SK-N-SH treated with all-trans-retinoic acid at 6 μM for 48 hours (cell line): ENCODE data around the gene NLGN4X.

Experiments
- ATAC-seq: fragments of 200-7000 bp; cut with Tn5 transposase; 3 replicates; pipeline ENCODE4 v1.9.1; 2020; ENCODE audit warnings: mild to moderate bottlenecking, moderate library complexity
- ARNTL ChIP-seq: fragments of 450-650 bp; formaldehyde crosslinking; IDR thresholded peaks from 2 replicates; pipeline ENCODE4 v1.5.0; 2020; ENCODE audit warnings: low read depth, mild to moderate bottlenecking, moderate library complexity, borderline replicate concordance
- BACH2 ChIP-seq: fragments of 250-450 bp; sonication (Bioruptor Pico); IDR thresholded peaks from 2 replicates; pipeline ENCODE4 v1.9.0; 2021; ENCODE audit warnings: mild to moderate bottlenecking, borderline replicate concordance
- ESRRG ChIP-seq: fragments of 250-450 bp; sonication (Bioruptor Pico); IDR thresholded peaks from 2 replicates; pipeline ENCODE4 v1.6.1; 2021; ENCODE audit warnings: mild to moderate bottlenecking
- GLIS3 ChIP-seq: fragments of 250-450 bp; sonication (Bioruptor Pico); IDR thresholded peaks from 2 replicates; pipeline ENCODE4 v1.5.0; 2020; ENCODE audit warnings: mild to moderate bottlenecking, moderate library complexity
- ISL1 ChIP-seq: fragments of 250-450 bp; sonication (Bioruptor Pico); IDR thresholded peaks from 2 replicates; pipeline ENCODE4 v2.1.2; 2022; ENCODE audit warnings: mild to moderate bottlenecking, moderate library complexity
- OSR1 ChIP-seq: fragments of 250-450 bp; sonication (Bioruptor Pico); IDR thresholded peaks from 2 replicates; pipeline ENCODE4 v1.8.0; 2022; ENCODE audit warnings: moderate library complexity, mild to moderate bottlenecking, inconsistent platforms
- PATZ1 ChIP-seq: fragments of 250-450 bp; sonication (Bioruptor Pico); IDR thresholded peaks from 2 replicates; pipeline ENCODE4 v1.8.0; 2020; ENCODE audit warnings: mild to moderate bottlenecking, moderate library complexity, borderline replicate concordance
- PPARA ChIP-seq: fragments of 250-450 bp; sonication (Bioruptor Pico); IDR thresholded peaks from 2 replicates; pipeline ENCODE4 v1.5.0; 2020; ENCODE audit warnings: mild to moderate bottlenecking, borderline replicate concordance
- RARB ChIP-seq: fragments of 250-450 bp; sonication (Bioruptor Pico); IDR thresholded peaks from 2 replicates; pipeline ENCODE4 v1.8.0; 2021; ENCODE audit warnings: mild to moderate bottlenecking, moderate library complexity
- SNAI2 ChIP-seq: fragments of 250-450 bp; sonication (Bioruptor Pico); IDR thresholded peaks from 2 replicates; pipeline ENCODE4 v1.5.0; 2020; ENCODE audit warnings: mild to moderate bottlenecking, moderate library complexity
- TCF4 ChIP-seq: fragments of 250-450 bp; sonication (Bioruptor Pico); IDR thresholded peaks from 2 replicates; pipeline ENCODE4 v1.8.0; 2021; ENCODE audit warnings: mild to moderate bottlenecking, moderate library complexity, borderline replicate concordance
- TSHZ2 ChIP-seq: fragments of 250-450 bp; sonication (Bioruptor Pico); IDR thresholded peaks from 2 replicates; pipeline ENCODE4 v1.5.0; 2020; ENCODE audit warnings: mild to moderate bottlenecking, moderate library complexity
- ZC3H10 ChIP-seq: fragments of 250-450 bp; sonication (Bioruptor Pico); IDR thresholded peaks from 2 replicates; pipeline ENCODE4 v1.5.1; 2021; ENCODE audit warnings: mild to moderate bottlenecking, moderate library complexity
- ZNF565 ChIP-seq: fragments of 450-650 bp; formaldehyde crosslinking; conservative IDR thresholded peaks from 2 replicates; pipeline ENCODE4 v1.5.0; 2020; ENCODE audit warnings: low read depth, mild to moderate bottlenecking, moderate library complexity
- ZNF70 ChIP-seq: fragments of 450-650 bp; formaldehyde crosslinking; IDR thresholded peaks from 2 replicates; pipeline ENCODE4 v1.5.0; 2020; ENCODE audit warnings: mild to moderate bottlenecking, moderate library complexity
- ZNF8 ChIP-seq: fragments of 450-650 bp; formaldehyde crosslinking; IDR thresholded peaks from 2 replicates; pipeline ENCODE4 v1.5.0; 2020; ENCODE audit warnings: mild to moderate bottlenecking, moderate library complexity
- TF ChIP-seq, protein P1 (sequence below): fragments of 250-450 bp; sonication (Bioruptor Pico); IDR thresholded peaks from 2 replicates; pipeline ENCODE4 v1.5.1; 2021; ENCODE audit warnings: mild to moderate bottlenecking, moderate library complexity
- TF ChIP-seq, protein P2 (sequence below): fragments of 250-450 bp; sonication (Bioruptor Pico); IDR thresholded peaks from 2 replicates; pipeline ENCODE4 v1.5.1; 2020; ENCODE audit warnings: low read depth, mild to moderate bottlenecking, moderate library complexity

The NLGN4X gene

GRCh38 chrX:5959286-5959685, 269.4 kb downstream of the NLGN4X start:
- no peak for TF ChIP-seq SNAI2
- no peak for TF ChIP-seq ZNF8 (CRISPR knock-in tag)
- no peak for TF ChIP-seq TCF4
- TF ChIP-seq ZNF565 (CRISPR knock-in tag): no peak
- TF ChIP-seq, protein P1, sequence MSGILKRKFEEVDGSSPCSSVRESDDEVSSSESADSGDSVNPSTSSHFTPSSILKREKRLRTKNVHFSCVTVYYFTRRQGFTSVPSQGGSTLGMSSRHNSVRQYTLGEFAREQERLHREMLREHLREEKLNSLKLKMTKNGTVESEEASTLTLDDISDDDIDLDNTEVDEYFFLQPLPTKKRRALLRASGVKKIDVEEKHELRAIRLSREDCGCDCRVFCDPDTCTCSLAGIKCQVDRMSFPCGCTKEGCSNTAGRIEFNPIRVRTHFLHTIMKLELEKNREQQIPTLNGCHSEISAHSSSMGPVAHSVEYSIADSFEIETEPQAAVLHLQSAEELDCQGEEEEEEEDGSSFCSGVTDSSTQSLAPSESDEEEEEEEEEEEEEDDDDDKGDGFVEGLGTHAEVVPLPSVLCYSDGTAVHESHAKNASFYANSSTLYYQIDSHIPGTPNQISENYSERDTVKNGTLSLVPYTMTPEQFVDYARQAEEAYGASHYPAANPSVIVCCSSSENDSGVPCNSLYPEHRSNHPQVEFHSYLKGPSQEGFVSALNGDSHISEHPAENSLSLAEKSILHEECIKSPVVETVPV (CRISPR knock-in tag): no peak
- no peak for TF ChIP-seq ARNTL (CRISPR knock-in tag)
- ATAC-seq: no peak

DNA sequence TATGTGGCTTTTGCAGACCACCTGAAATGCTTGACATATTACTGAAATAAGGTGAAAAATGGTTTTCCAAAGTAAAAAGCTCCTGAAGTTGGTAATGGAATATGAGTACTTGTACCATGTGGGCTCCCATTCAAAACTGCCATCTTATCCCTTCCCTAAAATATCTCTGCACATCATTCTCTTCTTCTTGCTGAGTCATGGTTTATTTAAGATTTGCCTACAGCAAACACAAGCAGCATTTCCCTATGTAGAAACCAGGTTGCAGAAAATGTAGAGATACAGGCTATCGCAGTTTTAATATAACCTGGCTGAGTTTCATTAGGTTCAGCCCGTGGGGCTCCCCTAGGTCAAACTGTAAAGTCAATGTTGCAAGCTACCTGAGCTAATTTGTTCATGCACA, 270.1 kb downstream of the NLGN4X start:
- TF ChIP-seq, protein P2, sequence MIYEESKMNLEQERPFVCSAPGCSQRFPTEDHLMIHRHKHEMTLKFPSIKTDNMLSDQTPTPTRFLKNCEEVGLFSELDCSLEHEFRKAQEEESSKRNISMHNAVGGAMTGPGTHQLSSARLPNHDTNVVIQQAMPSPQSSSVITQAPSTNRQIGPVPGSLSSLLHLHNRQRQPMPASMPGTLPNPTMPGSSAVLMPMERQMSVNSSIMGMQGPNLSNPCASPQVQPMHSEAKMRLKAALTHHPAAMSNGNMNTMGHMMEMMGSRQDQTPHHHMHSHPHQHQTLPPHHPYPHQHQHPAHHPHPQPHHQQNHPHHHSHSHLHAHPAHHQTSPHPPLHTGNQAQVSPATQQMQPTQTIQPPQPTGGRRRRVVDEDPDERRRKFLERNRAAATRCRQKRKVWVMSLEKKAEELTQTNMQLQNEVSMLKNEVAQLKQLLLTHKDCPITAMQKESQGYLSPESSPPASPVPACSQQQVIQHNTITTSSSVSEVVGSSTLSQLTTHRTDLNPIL (CRISPR knock-in tag): no peak
- TF ChIP-seq ZC3H10 (CRISPR knock-in tag) (no peak), PPARA (CRISPR knock-in tag) (no peak), SNAI2 (no peak)
- TF ChIP-seq, all 23 proteins: peak for 0
- no peak for ATAC-seq

DNA sequence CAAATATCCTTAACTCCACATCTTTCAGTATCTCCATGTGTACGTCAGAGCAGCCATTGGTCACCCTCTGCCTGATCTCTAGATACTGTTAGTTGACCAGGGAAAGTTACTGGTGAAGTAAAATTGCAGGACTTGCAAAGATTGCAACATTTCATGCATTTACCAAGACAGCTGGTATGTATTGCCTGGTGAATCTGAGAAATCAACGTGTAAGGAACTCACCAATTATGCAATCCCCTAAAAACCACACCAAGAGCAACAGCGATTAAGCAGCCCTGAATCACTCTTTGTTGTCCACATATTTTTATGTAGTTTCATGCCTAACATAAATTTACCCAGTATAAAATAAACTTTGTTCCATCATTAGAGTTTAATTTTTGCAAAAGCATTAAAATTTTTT, 271.2 kb downstream of the NLGN4X start:
- ATAC-seq: no peak
- no peak for TF ChIP-seq PATZ1
- TF ChIP-seq, protein P2 (CRISPR knock-in tag): no peak
- TF ChIP-seq, protein P1 (CRISPR knock-in tag): no peak
- no peak for TF ChIP-seq ARNTL (CRISPR knock-in tag)
- no peak for TF ChIP-seq RARB (CRISPR knock-in tag)
- no peak for TF ChIP-seq ESRRG
- no peak for TF ChIP-seq ISL1
- no peak for TF ChIP-seq TSHZ2
- TF ChIP-seq BACH2 (CRISPR knock-in tag): no peak
- no peak for TF ChIP-seq GLIS3
- TF ChIP-seq, all 23 proteins: peak for 0

DNA sequence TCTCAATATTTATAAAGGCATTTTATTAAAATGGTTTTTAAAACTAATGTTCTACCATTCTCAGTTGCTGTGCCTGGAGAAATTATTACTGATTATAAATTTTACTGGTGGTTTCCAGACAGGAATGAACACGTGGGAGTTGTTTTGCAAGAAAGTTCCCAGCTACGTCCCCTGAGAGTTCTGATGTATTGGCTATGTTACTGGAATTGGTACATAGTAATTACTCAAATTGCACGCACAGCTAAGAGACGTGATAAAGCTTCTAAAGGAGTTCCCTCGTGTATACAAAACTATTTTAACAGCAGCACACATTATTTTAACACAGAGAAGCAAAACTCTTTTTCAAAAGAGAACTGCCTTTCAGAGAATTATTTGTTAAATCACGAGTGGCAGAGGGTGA, 292.2 kb downstream of the NLGN4X start:
- ATAC-seq: no peak
- no peak for TF ChIP-seq ZNF70 (CRISPR knock-in tag)
- no peak for TF ChIP-seq PATZ1
- TF ChIP-seq ESRRG: no peak
- no peak for TF ChIP-seq GLIS3
- no peak for TF ChIP-seq ARNTL (CRISPR knock-in tag)
- TF ChIP-seq SNAI2: no peak
- no peak for TF ChIP-seq ZNF8 (CRISPR knock-in tag)
- no peak for TF ChIP-seq OSR1
- no peak for TF ChIP-seq BACH2 (CRISPR knock-in tag)
